ENCODE data around the gene MAPK1. TPM values are rescaled to one million over a fixed set of nuclear protein-coding genes. Genes with fewer than 3 reads are reported as not detected.
"Not testable (repeated sequence)": the region's sequence is repeated elsewhere in the genome, so short reads cannot be mapped to it uniquely, and the experiment has no call there.

MAPK1 gene
- total and polyA plus RNA-seq, 12 donors = 8.3 to 124 (median 101) TPM

DNA sequence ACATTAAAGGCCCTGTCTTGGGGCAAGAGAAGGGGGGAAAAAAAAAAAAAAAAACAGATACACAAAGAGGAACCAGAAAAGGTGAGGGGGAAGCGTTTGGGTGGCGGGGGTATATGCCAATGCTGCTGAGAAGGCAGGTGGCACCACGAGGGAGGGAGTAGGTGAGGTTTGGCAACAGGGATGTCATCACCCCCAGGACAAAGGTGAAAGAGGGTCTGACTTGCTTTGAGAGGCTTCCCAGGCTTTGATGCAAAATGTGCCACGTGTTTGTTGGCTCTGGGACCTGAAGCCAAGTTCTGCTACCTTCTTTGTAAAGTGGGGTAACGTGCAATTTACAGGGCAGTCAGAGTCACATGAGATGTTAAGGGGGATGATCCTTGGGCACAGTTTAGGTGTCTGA, 135.9 kb downstream of the MAPK1 start:
- TF ChIP-seq, protein P1, sequence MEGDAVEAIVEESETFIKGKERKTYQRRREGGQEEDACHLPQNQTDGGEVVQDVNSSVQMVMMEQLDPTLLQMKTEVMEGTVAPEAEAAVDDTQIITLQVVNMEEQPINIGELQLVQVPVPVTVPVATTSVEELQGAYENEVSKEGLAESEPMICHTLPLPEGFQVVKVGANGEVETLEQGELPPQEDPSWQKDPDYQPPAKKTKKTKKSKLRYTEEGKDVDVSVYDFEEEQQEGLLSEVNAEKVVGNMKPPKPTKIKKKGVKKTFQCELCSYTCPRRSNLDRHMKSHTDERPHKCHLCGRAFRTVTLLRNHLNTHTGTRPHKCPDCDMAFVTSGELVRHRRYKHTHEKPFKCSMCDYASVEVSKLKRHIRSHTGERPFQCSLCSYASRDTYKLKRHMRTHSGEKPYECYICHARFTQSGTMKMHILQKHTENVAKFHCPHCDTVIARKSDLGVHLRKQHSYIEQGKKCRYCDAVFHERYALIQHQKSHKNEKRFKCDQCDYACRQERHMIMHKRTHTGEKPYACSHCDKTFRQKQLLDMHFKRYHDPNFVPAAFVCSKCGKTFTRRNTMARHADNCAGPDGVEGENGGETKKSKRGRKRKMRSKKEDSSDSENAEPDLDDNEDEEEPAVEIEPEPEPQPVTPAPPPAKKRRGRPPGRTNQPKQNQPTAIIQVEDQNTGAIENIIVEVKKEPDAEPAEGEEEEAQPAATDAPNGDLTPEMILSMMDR (IDR thresholded peaks at IDR 0.05) = no peak
- intact Hi-C loops (cut with DNase I) = loop anchor here in 1 of 10 donors (10.0 kb wide), 1 partner anchor 83 kb away; no protein-coding TSS in a partner anchor
- peaks cover 5 to 19% (median 13%) of the 10 kb centered on the region in 9 donors for H3K4me1 ChIP-seq
- H3K36me3 ChIP-seq = peaks cover 0 to 3% (median 0%) of the 10 kb centered on the region in 9 donors
- no peak overlapping the region for H3K4me3 ChIP-seq
- H3K9me3 ChIP-seq = no peaks in the 10 kb centered on the region
- DNase-seq = no peak
- no peak for ATAC-seq
- 83 to 91% methylated on average over 5 of the region's 5 CpGs for WGBS, 2 donors
- no peak overlapping the region for H3K27ac ChIP-seq
- no peaks in the 10 kb centered on the region for H3K27me3 ChIP-seq

- DNase-seq (no peak), ATAC-seq (no peak)
- 94 to 96% methylated on average over 9 of the region's 9 CpGs for WGBS, 2 donors
- Histone ChIP-seq H3K36me3 (peaks cover 0 to 3% (median 0%) of the 10 kb centered on the region in 9 donors), H3K9me3 (no peaks in the 10 kb centered on the region), H3K27ac (no peak overlapping the region), H3K27me3 (no peaks in the 10 kb centered on the region), H3K4me3 (no peak overlapping the region), H3K4me1 (peaks cover 2 to 14% (median 9%) of the 10 kb centered on the region in 9 donors)
- intact Hi-C loops (cut with DNase I) = loop anchor here in 1 of 10 donors (10.0 kb wide), 1 partner anchor 84 kb away; no protein-coding TSS in a partner anchor
- TF ChIP-seq, protein P1 (IDR thresholded peaks at IDR 0.05) = no peak
These were observed 136.7 kb downstream of the MAPK1 start for GRCh38 chr22:21730535-21731308.

GRCh38 chr22:21729184-21729583, 138.3 kb downstream of the MAPK1 start:
- H3K36me3 ChIP-seq, H3K27ac ChIP-seq, H3K27me3 ChIP-seq, DNase-seq, H3K9me3 ChIP-seq, H3K4me3 ChIP-seq, H3K4me1 ChIP-seq, ATAC-seq: not testable (repeated sequence)
- intact Hi-C loops (cut with DNase I) = loop anchor here in 2 of 10 donors (5.0 to 10.0 kb wide), 2 partner anchors 48 to 76 kb away; no protein-coding TSS in a partner anchor
- WGBS, 2 donors = 91 to 95% methylated on average over 3 of the region's 3 CpGs

DNA sequence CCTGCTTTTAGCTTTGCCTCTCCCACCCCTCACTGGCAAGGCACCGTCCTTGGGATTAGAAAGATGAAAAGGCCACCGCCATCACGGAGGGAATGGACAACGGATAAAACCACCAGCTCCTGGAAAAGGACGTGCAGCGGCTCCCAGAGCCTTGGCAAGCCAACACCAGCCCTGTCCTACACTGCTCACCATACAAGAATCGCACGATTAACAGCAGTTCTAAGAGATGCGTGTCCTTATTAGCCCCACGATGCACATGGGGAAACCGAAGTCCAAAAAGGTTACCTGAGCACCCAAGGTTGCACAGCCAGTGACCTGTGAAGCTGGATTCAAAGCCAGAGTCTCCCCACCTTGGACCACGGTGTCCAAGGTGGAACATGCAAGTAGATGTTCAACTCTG, 139.2 kb downstream of the MAPK1 start:
- Histone ChIP-seq H3K9me3 (no peaks in the 10 kb centered on the region), H3K4me3 (no peak overlapping the region), H3K36me3 (peaks cover 0 to 10% (median 0%) of the 10 kb centered on the region in 9 donors), H3K4me1 (no peaks in the 10 kb centered on the region), H3K27me3 (no peaks in the 10 kb centered on the region), H3K27ac (no peak overlapping the region)
- TF ChIP-seq, protein P1 (IDR thresholded peaks at IDR 0.05) = no peak
- ATAC-seq (no peak), DNase-seq (no peak)
- WGBS, 2 donors = 80 to 84% methylated on average over 12 of the region's 12 CpGs
- intact Hi-C loops (cut with DNase I) = loop anchor here in 2 of 10 donors (5.0 to 10.0 kb wide), 2 partner anchors 49 to 77 kb away; no protein-coding TSS in a partner anchor

DNA sequence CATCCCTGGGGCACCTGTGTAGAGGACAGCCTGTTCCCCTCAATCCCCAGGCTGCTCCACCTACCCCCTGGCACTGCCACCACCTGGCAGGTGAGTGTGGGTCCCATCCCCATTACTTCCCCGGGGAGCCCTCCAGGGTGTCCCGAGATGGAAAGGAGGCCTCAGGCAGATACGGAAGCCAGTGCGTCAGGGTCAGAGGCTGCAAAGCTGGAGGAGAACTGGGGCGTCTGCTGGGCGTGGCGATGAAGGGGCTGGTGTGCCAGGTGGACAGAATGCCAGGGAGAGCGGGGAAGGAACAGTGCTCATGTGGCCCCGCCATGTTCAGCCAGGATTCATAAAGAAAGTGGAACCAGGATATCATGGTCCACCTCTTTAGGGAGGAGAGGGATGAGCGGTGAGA, 139.7 kb downstream of the MAPK1 start:
- TF ChIP-seq, protein P1 (IDR thresholded peaks at IDR 0.05) = no peak
- intact Hi-C loops (cut with DNase I) = loop anchor here in 2 of 10 donors (5.0 to 10.0 kb wide), 2 partner anchors 50 to 77 kb away; no protein-coding TSS in a partner anchor
- WGBS, 2 donors = 90 to 95% methylated on average over 10 of the region's 10 CpGs
- ATAC-seq = no peak
- H3K9me3 ChIP-seq = no peaks in the 10 kb centered on the region
- no peak for DNase-seq
- H3K4me1 ChIP-seq = no peaks in the 10 kb centered on the region
- H3K4me3 ChIP-seq = no peak overlapping the region
- peaks cover 0 to 10% (median 0%) of the 10 kb centered on the region in 9 donors for H3K36me3 ChIP-seq
- H3K27ac ChIP-seq = no peak overlapping the region
- H3K27me3 ChIP-seq = no peaks in the 10 kb centered on the region

Data from heart right ventricle (tissue), 16 donors.